Activated CD8-positive, alpha-beta T cell treated with anti-CD3 and anti-CD28 coated beads for 36 hours (primary cell): ENCODE data around the gene DLG2. TPM values are rescaled to one million over a fixed set of nuclear protein-coding genes. Genes with fewer than 3 reads are reported as not detected.

Experiments
- ATAC-seq: fragments of 200-7000 bp; cut with Tn5 transposase; one replicate; pipeline ENCODE4 v1.10.0; 2021; ENCODE audit warnings: mild to moderate bottlenecking, moderate library complexity
- CTCF ChIA-PET: fragments of 350-600 bp; sonication (Branson Sonifier 250); formaldehyde crosslinking; loops from one replicate; lab custom pipeline; 2021; ENCODE audit warnings: antibody characterized with exemption; lab: Charles Lee
- POLR2A ChIA-PET: fragments of 350-600 bp; sonication (Branson Sonifier 250); formaldehyde crosslinking; loops from one replicate; lab custom pipeline; 2021; ENCODE audit warnings: antibody characterized with exemption; lab: Charles Lee
- DNase-seq: peaks from one replicate; pipeline ENCODE4 v3.0.0-alpha.2; 2020
- H3K27ac Mint-ChIP-seq: one replicate; pipeline ENCODE4 v1.8.0; 2021; ENCODE audit warnings: mild to moderate bottlenecking, mixed read lengths
- H3K27me3 Mint-ChIP-seq: one replicate; pipeline ENCODE4 v1.8.0; 2021; ENCODE audit warnings: mixed read lengths
- H3K36me3 Mint-ChIP-seq: one replicate; pipeline ENCODE4 v1.8.0; 2021; ENCODE audit warnings: low read depth, mixed read lengths
- H3K4me1 Mint-ChIP-seq: one replicate; pipeline ENCODE4 v1.8.0; 2021; ENCODE audit warnings: low read depth, mixed read lengths
- H3K4me3 Mint-ChIP-seq: one replicate; pipeline ENCODE4 v1.8.0; 2021; ENCODE audit warnings: mild to moderate bottlenecking, moderate library complexity, mixed read lengths
- H3K9me3 Mint-ChIP-seq: one replicate; pipeline ENCODE4 v1.8.0; 2021; ENCODE audit warnings: mixed read lengths
- intact Hi-C: fragments of 100-400 bp; cut with micrococcal nuclease; formaldehyde crosslinking; loops from one replicate; pipeline ENCODE4 v1.10.0; 2022
- total RNA-seq, 2 experiments: library from RNA; stranded (reverse); gene quantifications; one replicate each; pipeline ENCODE4 v1.2.3, GENCODE V29; 2021
- TF ChIP-seq, protein P1 (sequence below): fragments of 200-600 bp; IDR thresholded peaks from one replicate; pipeline ENCODE4 v1.8.0; 2022; ENCODE audit warnings: antibody characterized with exemption, mild to moderate bottlenecking

The DLG2 gene
- total RNA-seq, 2 experiments from 2014 or later: 2.2 to 2.6 TPM

DNA sequence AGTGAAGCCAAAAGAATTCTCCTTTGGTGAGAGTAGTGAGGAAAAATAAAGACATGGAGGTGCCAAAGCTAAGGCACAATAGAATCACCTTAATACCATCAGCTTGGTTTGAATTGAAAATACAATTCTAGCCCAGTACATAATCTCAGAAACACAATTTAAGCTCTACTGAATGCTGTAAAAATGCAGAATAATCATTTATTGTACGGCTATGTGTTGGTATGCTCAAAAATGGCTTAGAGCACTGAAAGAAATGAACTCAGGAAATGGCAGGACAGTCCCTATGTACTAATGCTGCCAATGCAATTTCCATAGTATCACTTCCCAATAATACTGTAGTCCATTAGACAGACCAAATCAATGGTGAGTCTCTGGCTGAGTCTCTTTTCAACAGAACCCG lies 798.5 kb downstream of the DLG2 start:
- no peaks in the 10 kb centered on the region for H3K36me3 Mint-ChIP-seq
- no peaks in the 10 kb centered on the region for H3K27me3 Mint-ChIP-seq
- ATAC-seq (no peak), DNase-seq (no peak)
- TF ChIP-seq, protein P1, sequence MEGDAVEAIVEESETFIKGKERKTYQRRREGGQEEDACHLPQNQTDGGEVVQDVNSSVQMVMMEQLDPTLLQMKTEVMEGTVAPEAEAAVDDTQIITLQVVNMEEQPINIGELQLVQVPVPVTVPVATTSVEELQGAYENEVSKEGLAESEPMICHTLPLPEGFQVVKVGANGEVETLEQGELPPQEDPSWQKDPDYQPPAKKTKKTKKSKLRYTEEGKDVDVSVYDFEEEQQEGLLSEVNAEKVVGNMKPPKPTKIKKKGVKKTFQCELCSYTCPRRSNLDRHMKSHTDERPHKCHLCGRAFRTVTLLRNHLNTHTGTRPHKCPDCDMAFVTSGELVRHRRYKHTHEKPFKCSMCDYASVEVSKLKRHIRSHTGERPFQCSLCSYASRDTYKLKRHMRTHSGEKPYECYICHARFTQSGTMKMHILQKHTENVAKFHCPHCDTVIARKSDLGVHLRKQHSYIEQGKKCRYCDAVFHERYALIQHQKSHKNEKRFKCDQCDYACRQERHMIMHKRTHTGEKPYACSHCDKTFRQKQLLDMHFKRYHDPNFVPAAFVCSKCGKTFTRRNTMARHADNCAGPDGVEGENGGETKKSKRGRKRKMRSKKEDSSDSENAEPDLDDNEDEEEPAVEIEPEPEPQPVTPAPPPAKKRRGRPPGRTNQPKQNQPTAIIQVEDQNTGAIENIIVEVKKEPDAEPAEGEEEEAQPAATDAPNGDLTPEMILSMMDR: no peak
- no peak overlapping the region for H3K4me3 Mint-ChIP-seq
- intact Hi-C loops: no loop called here
- POLR2A ChIA-PET: interaction anchor here (0.7 kb wide), 1 partner anchor 284 kb away, joined by 3 read pairs; no protein-coding TSS in a partner anchor
- no peak overlapping the region for H3K27ac Mint-ChIP-seq
- peaks cover 6% of the 10 kb centered on the region for H3K9me3 Mint-ChIP-seq
- CTCF ChIA-PET: no interaction called here
- H3K4me1 Mint-ChIP-seq: no peaks in the 10 kb centered on the region

GRCh38 chr11:84825106-84825660 lies 802.0 kb downstream of the DLG2 start:
- CTCF ChIA-PET: no interaction called here
- H3K4me1 Mint-ChIP-seq: no peaks in the 10 kb centered on the region
- peaks cover 11% of the 10 kb centered on the region for H3K9me3 Mint-ChIP-seq
- no peak overlapping the region for H3K4me3 Mint-ChIP-seq
- TF ChIP-seq, protein P1: no peak
- H3K27me3 Mint-ChIP-seq: no peaks in the 10 kb centered on the region
- no peak overlapping the region for H3K27ac Mint-ChIP-seq
- H3K36me3 Mint-ChIP-seq: no peaks in the 10 kb centered on the region
- DNase-seq (no peak), ATAC-seq (no peak)
- POLR2A ChIA-PET: no interaction called here
- intact Hi-C loops: no loop called here

GRCh38 chr11:84824624-84825023 lies 802.5 kb downstream of the DLG2 start:
- CTCF ChIA-PET: no interaction called here
- Mint-ChIP-seq H3K36me3 (no peaks in the 10 kb centered on the region), H3K27me3 (no peaks in the 10 kb centered on the region), H3K9me3 (peaks cover 11% of the 10 kb centered on the region), H3K27ac (no peak overlapping the region), H3K4me3 (no peak overlapping the region), H3K4me1 (no peaks in the 10 kb centered on the region)
- TF ChIP-seq, protein P1: no peak
- ATAC-seq (no peak), DNase-seq (no peak)
- POLR2A ChIA-PET: no interaction called here
- intact Hi-C loops: no loop called here

- ChIA-PET CTCF (no interaction called here), POLR2A (no interaction called here)
- ATAC-seq (no peak), DNase-seq (no peak)
- no peaks in the 10 kb centered on the region for H3K4me1 Mint-ChIP-seq
- H3K4me3 Mint-ChIP-seq: no peak overlapping the region
- intact Hi-C loops: no loop called here
- no peaks in the 10 kb centered on the region for H3K27me3 Mint-ChIP-seq
- TF ChIP-seq, protein P1: no peak
- H3K27ac Mint-ChIP-seq: no peak overlapping the region
- peaks cover 12% of the 10 kb centered on the region for H3K9me3 Mint-ChIP-seq
- no peaks in the 10 kb centered on the region for H3K36me3 Mint-ChIP-seq
These were observed 807.6 kb downstream of the DLG2 start for GRCh38 chr11:84819537-84819936.

DNA sequence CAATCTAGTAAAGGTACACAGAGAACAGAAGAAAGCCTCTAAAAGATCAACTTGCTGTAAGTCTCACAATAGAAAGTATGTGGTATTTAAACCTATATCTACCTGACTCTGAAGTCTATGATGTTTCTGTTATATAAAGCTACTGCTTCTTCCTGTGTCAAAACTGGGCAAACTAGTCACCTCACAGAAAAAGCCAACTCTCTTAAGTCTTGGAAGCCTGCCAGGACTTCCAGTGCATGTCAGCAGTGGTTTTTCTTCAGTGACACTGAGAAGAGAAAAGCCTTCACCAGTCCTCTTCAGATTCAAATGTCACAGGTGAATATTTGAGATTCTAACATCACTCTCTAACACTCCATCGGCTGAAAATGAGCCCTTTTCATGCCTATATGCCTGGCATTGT lies 808.0 kb downstream of the DLG2 start:
- intact Hi-C loops: no loop called here
- Mint-ChIP-seq H3K4me1 (no peaks in the 10 kb centered on the region), H3K4me3 (no peak overlapping the region), H3K27ac (no peak overlapping the region), H3K9me3 (peaks cover 12% of the 10 kb centered on the region), H3K36me3 (no peaks in the 10 kb centered on the region), H3K27me3 (no peaks in the 10 kb centered on the region)
- ATAC-seq: no peak
- DNase-seq: no peak
- ChIA-PET POLR2A (no interaction called here), CTCF (no interaction called here)
- TF ChIP-seq, protein P1: no peak
